ENCODE data around the gene ZFHX2. TPM values are rescaled to one million over a fixed set of nuclear protein-coding genes. Genes with fewer than 3 reads are reported as not detected.
A peak's percentile ranks its signal among the peaks of the same experiment; 100 is the strongest.

ZFHX2 gene
- total and polyA plus RNA-seq, 2 of the 13 experiments (the other 11 are each of a cell fraction or from before 2014, with no cell fraction given) = 0.17 to 0.44 TPM

DNA sequence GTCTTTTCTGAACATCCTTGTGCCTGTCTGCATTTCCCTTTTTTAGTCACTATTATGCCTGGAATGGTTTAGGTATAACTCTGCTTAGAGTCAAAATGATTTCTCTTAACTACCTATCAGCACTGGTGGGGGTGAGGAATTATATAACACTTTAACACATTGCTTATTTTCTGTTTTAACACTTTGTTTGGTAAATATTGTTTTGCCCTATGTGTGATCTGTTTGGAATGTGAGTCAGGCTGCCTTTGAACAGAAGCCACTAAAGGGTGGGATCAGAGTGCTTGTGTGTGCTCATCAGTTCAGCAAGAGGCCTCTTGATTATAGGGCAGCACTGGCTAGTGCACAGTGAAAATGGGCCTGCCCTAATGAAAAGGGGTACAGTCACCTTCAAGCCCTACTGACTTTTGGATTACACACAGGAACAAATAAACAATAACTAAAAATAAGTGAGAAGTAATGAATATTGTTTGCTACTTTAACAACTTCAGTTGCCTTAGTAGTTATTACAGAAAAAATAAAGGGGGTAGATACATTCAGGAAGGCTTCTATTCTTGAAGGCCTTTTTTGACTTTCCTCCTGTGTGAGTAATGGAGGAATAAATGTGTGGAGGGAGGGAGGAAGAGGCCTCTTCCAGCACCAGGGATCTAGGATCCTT is 58.8 kb downstream of the ZFHX2 start (continued):
- TF ChIP-seq, protein P1, sequence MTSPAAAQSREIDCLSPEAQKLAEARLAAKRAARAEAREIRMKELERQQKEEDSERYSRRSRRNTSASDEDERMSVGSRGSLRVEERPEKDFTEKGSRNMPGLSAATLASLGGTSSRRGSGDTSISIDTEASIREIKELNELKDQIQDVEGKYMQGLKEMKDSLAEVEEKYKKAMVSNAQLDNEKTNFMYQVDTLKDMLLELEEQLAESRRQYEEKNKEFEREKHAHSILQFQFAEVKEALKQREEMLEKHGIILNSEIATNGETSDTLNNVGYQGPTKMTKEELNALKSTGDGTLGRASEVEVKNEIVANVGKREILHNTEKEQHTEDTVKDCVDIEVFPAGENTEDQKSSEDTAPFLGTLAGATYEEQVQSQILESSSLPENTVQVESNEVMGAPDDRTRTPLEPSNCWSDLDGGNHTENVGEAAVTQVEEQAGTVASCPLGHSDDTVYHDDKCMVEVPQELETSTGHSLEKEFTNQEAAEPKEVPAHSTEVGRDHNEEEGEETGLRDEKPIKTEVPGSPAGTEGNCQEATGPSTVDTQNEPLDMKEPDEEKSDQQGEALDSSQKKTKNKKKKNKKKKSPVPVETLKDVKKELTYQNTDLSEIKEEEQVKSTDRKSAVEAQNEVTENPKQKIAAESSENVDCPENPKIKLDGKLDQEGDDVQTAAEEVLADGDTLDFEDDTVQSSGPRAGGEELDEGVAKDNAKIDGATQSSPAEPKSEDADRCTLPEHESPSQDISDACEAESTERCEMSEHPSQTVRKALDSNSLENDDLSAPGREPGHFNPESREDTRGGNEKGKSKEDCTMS (CRISPR knock-in tag; conservative IDR thresholded peaks at IDR 0.05) = no peak
- TF ChIP-seq EP300 (IDR thresholded peaks at IDR 0.05; ENCODE audit: low read depth in 2 of 2, low read length in 2 of 2) = peak in 1 of 2 experiments; percentile 75; a peak in 2 of 4 replicates
- peak; percentile 57; the same call in 1 of the 2 replicates for TF ChIP-seq EP300 (CRISPR knock-in tag; IDR thresholded peaks at IDR 0.05; ENCODE audit: borderline replicate concordance)

DNA sequence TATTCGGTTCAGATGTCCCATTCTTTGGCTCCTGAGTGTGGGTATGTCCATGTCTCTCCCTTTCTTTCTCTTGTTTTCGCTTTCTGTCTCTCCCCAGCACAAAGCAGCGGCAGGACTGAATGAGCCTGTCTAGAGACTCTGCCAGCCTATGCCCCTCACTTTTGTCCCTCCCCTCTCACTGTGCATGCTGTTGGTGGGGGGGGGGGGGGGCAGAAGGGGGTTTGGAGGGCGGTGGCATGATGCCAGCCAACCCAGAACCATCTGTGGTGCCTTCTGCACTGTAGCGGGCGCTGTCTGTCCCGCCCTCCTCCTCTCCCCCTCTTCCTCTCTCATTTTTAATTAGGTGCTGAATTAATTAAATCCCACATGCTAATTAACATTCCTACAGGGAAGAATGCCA is 64.3 kb downstream of the ZFHX2 start:
- BruUV-seq (replicated peaks) = no TSS peak
- FAIRE-seq = no peak
- ATAC-seq = no peak
- 98% methylated on average over 7 of the region's 7 CpGs for WGBS (ENCODE audit: low lambda C conversion rate)
- TF ChIP-seq PCBP2 (optimal IDR thresholded peaks at IDR 0.05; ENCODE audit: low read depth, low read length, poor library complexity, severe bottlenecking) (peak; percentile 45), SIN3B (IDR thresholded peaks at IDR 0.05; ENCODE audit: low read length) (no peak)
- Histone ChIP-seq H3K79me2 (ENCODE audit: insufficient read depth, low read length) (no peaks in the 10 kb centered on the region), H3K27me3 (ENCODE audit: control insufficient read depth in 1 of 2, insufficient read depth in 2 of 2, low read length in 2 of 2) (no peaks in the 10 kb centered on the region), H3K36me3 (replicated peaks in 1 of 2; ENCODE audit: control insufficient read depth in 1 of 2, insufficient read depth in 2 of 2, low read length in 2 of 2) (peaks cover 28 to 54% of the 10 kb centered on the region in 2 experiments), H3K27ac (ENCODE audit: extremely low read length, insufficient read depth, low read length) (no peak overlapping the region), H3K9ac (ENCODE audit: insufficient read depth, low read depth, low read length) (no peak overlapping the region), H3K4me2 (ENCODE audit: low read depth, low read length) (no peak overlapping the region), H3K4me1 (ENCODE audit: insufficient read depth, low read length) (peaks cover 5% of the 10 kb centered on the region), H4K20me1 (ENCODE audit: insufficient read depth, low read length) (no peaks in the 10 kb centered on the region; the same call in 1 of the 2 replicates), H3K9me3 (ENCODE audit: low read length) (no peaks in the 10 kb centered on the region), H3K4me3 (replicated peaks in 1 of 3; ENCODE audit: insufficient read depth in 1 of 3, low read depth in 2 of 3, low read length in 3 of 3) (no peak overlapping the region), H2AFZ (ENCODE audit: low read length) (no peak overlapping the region)
- ChIA-PET CTCF (ENCODE audit: low intra/inter-chr PET ratio, low total read pairs) (no interaction called here), POLR2A (no interaction called here)
- no peak for DNase-seq (ENCODE audit: low spot score)
- intact Hi-C loops (cut with micrococcal nuclease; ENCODE audit: unreplicated experiment) = no loop called here
- in situ Hi-C loops (cut with HindIII; ENCODE audit: extremely low pct_ligation_motif_present, low pct_unique_long_range_greater_than_20kb) = no loop called here

All from HepG2 (cell line).